DMS 273 treated with DMSO at 0.1 percent for 48 hours (cell line): Measurements from ENCODE around the gene OR10K2.

Experiments
- DNase-seq: peaks from one replicate; lab custom pipeline; 2025; lab: John Stamatoyannopoulos, UW

The OR10K2 gene

DNA sequence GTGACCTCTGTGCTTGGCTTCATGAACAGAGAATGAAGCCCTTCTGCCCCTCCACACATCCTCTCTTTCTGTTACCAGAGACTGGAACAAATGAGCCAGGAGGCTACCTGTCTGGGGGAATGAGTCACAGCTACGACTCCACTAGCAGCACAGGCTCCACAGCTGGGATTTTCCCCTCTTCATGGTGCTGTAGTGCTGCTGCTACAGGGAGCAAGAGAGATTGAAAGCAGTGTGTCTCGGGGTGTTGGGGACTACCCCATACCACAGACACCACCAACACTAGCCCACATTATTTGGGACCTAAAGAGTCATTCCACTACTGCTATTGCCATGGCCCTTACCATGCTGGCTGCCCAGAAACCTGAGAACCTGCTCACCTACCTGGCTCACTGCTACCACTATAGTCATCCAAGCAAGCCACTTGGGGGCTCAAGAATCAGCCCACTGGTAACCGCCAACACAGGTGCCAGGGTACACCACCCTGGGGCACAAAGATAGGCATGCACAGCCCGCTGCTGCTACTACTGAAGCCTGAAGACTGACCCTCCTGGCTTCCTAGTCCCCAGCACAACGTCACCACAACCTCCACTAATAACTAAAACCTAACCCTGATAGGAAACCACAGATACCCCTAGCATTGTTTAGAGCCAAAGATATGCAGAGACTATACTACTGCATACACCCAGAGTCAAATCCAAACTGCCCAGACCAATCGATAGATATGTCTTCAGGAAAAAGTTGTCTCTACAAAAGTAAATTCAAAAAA is 54.7 kb downstream of the OR10K2 start:
- DNase-seq: no peak
